Measurements from ENCODE around the gene AJUBA.
A peak's percentile ranks its signal among the peaks of the same experiment; 100 is the strongest.
"Not testable (repeated sequence)": the region's sequence is repeated elsewhere in the genome, so short reads cannot be mapped to it uniquely, and the experiment has no call there.

AJUBA gene

GRCh38 chr14:23005451-23006187, 23.3 kb upstream of the AJUBA start:
- DNase-seq, result no peak

DNA sequence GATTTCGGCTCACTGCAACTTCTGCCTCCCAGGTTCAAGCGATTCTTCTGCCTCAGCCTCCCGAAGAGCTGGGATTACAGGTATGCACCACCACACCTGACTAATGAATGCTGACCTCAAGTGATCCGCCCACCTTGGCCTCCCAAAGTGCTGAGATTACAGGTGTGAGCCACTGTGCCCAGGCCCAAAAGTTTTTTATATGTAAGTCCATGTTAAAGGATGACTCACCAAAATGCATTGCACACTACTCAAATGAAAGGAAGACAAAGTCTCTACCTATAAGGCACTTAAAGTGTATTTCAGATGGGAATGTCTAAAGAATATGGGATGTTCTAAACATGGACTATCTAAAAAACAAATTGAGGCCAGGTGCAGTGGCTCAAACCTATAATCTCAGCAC, 21.9 kb upstream of the AJUBA start:
- DNase-seq, result not testable (repeated sequence)

GRCh38 chr14:23002592-23002991, 20.2 kb upstream of the AJUBA start:
- no peak for DNase-seq

DNA sequence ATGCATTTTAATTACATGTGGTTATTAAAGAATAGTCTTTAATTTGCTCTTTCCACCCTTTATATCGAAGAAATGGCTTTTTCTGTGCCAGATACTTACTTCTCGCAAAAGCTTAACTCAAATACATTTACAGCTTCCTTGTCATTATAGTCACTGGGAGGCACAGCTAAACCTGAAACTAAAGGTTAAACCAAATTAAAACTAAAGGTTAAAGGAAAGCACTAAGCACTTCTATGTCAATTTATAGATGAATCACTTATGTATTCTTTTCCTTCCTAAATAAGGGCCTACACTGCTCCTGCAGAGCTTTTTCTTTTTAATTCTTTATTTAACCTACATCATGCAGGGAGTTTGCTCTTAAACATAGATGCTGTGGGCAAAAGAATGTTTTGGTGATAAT, 18.5 kb upstream of the AJUBA start:
- DNase-seq, result no peak

DNA sequence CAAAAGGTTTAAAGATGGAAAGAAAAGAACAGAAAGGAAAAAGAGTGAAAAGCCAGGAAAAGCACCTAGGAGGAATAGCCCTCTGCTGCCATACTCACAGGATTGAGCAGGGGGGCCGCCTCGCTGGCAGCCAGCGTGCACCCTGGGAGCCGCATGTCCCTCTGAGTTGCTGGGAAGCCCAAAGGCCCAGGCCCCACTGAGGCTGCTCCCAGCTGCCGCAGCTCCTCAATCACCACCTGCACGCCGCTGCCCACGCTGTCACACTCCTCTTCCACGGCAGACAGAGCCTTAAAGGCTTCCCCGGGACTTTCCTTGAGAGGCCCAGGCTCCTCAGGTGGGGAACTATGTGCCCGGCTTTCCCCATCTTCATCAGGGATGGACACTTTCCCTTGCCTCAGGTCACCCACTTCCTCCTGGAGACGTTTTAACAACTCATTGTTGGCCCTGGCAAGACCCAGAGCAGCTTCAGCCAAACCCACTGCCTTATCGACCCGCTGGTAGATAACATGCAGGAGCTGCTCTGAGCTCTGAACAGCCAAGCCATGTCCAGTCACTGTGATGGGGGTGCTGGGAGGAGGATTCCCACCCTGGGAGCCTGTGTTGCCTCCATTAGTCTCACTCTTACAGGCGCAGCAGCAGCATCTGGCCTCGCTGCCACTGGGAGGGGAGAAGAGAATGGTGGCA, 16.1 kb upstream of the AJUBA start:
- no peak for DNase-seq

GRCh38 chr14:22997676-22998323, 15.4 kb upstream of the AJUBA start:
- DNase-seq, result no peak

DNA sequence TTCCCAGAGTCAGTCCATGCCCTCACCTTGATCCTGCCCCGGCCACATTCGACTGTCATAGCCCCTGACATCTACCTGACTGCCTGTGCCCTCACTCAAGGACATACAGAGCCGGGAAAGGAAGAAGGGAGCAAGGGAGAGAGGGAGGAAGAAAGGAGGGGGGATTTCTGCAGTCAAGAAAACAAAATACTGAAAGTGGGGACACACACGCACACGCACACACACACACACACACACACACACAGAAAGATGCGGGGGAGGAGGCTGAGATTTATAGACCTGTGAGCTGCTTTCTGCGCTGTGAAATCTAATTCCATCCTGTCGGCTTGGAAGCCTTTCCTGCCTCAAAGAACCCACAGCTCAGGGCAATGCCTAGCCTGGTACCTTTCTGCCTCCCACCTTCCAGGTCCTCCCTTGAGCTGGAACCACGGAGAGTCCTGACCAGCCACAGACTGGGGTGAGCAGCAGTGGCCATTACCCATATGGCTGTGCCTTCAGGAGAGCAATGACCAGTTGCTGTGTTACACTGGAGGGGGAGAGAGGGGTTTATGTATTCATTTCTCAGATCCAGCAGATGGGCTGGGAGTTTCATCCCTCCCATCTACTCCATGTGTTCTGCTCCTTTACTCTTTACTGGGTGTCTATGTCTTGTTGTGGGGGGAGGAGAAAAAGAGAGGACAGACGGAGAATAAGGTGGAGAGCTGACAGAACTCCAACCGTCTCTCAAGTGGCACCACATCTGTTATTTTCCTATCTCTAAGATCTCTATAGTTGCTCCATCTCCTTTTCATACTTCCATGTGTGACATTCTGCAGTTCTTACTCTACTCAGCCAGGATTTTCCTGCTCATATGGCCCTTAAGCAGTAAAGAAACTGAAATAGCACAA, 14.7 kb upstream of the AJUBA start:
- no peak for DNase-seq

GRCh38 chr14:22995889-22996625, 13.7 kb upstream of the AJUBA start:
- DNase-seq, result no peak

DNA sequence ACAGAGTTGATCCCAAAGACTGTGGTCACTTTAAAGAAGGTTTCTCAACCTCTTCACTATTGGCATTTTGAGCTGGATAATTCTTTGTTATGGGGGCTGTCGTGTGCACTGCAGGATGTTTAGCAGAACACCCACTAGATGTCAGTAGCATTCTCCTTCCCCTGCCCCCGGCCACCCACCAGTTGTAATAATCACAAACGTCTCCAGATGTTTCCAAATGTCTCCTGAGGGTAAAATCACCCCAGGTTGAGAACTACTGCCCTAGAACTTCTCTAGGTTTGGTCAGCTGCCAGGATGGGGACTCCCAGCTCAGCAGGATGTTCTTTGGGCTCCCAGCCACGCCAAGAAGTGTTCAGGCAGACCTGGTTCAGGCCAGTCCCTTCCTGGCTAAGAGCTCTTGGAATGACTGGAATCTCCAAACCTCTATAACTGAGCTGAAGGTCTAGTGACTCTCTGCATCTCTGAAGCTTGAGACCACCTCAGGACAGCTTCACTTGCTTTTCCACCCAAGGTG, 12.5 kb upstream of the AJUBA start:
- DNase-seq, result peak; percentile 26

DNA sequence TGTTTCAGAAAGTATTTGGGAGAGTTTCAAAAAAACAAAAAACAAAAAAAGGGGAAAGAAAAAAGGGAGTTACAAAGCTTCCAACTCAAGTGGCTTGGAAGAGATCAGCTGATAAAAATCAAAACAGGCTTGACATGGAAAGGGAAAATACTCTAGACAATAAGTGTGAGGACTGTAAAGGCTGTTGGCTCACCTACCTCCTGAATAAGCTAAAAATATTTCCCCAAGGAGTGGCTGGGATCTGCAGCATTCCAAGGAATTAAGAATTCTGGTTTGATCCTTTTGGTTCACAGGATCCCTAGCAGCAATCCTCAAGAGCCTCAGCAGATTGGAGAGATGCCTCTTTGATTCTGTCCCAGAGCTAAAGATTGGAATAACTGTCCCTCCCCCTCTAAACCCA, 11.2 kb upstream of the AJUBA start:
- no peak for DNase-seq

- no peak for DNase-seq
These were observed 9.5 kb upstream of the AJUBA start for GRCh38 chr14:22991852-22992251.

DNA sequence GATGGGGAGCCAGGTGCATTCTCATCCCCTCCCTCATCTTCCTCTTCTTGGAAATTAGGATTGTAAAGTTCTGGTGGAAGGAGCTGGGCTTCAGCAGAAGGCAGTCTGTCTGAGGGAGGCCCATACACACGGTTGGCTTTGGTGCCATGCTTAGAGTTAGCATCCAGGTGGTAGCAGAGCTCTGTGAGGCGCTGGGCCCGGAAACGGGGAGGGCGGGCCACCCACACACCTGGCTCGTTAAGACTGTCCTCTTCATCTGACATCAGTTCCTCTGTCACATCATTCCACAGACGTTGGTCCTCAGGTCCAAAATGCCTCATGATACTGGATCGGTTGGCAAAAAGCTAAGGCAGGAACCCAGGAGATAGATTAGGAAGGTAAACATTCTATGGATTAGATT, 4.9 kb upstream of the AJUBA start:
- no peak for DNase-seq

GRCh38 chr14:22986508-22987054, 4.2 kb upstream of the AJUBA start:
- DNase-seq, result peak; percentile 90

GRCh38 chr14:22985894-22986507, 3.6 kb upstream of the AJUBA start:
- DNase-seq, result no peak

DNA sequence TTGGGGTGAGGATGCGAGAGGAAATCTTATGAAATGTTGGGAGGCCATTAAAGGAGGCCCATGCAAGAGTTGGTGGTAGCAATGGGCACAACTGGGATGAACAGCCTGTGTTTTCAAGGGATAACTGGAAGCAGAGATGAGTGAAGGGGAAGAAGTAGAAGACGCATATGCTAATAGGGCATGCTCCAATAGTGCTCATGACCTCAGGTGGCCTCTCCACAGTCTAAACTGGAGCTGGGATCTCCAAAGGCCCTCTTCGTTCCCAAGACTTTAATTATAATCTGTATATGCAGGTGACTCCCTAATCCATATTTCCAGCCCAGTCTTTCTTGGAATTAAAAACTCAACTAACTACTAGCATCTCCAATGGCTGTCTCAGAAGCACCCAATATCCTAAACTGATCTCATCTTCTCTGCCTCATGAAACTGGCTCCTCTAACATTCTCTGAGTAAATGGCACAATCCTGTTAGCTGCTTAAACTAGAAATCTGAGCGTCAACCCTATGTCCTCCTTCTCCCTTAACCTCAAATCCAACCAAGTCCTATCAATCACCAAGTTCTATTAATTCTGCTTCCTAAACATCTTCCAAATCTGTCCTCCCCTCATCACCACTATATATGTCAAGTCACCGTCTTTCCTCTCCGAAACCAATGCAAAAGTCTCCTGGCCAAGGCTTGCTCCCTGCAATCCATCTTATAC, 2.8 kb upstream of the AJUBA start:
- DNase-seq, result no peak

- DNase-seq, result no peak
These were observed 375 bp downstream of the AJUBA start for GRCh38 chr14:22981876-22982476.

DNA sequence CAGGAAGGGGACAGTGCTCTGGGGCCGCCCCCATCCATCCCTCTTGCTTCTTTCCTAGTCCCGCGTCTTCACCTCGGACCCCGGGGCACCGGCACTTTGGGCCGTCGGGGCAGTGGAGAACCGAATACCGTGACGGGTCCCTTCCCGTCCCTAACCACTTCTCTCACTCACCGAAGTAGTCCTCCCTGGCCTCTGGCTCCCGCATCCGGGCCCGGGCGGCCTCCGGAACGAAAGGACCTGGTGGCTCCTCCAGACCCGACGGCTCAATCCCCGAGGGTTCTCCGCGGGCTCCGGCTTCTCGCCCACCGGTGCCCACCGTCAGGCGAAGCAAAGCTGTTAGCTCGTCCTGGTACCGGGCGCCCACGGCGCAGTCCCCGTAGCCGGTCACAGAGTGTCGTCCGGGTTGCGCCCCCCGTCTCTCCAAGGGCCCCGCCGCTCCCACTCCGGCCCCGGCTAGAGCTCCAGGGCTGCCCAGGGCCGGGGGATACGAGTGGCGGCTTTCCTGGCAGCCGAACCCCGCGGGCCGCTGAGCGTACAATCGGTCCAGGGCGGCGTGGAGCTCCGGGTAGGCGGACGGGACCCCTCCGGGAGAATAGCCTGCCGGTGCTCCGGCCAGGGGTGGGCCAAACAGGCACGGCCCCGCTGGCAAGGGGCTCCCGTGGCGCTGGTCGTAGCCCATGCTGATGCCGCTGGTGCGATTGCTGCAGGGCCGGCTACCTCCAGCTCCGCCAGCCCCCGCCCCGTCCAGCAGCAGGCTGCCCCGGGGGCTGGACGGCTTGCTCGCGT, 1.1 kb downstream of the AJUBA start:
- DNase-seq, result no peak

GRCh38 chr14:22980672-22981089, 1.7 kb downstream of the AJUBA start:
- peak; percentile 13 for DNase-seq

DNA sequence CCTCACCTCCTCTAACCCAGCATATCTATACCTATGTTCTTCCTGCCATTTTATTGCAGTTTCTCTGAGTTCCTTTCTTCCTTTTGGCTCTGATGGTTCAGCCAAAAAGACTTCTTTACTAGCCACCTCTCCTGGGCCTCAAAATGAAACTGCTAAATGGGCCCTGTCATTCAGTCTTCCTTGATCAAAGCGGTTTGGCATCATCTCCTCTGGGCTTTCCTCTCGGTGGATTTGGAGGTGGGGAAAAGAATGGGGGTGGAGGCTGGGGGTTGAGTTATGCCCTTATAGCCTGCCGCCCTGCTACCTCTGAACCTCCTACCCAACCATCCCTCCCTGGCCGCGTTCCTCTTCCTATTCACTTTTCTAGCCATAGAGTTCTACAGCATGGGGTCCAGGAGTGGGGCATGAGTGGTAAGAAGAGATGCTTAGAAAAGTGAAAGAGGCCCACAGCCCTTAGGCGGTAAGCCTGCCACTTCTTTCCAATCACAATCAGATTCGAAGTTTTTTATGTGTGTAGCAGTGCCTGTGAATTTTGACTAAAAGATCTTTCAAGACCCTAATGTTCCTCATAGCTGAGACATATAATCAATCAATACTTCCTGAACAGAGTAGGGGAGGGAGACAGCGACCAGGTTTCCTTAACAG, 2.5 kb downstream of the AJUBA start:
- no peak for DNase-seq

Data from activated CD4-positive, alpha-beta T cell treated with anti-CD3 and anti-CD28 coated beads, Interleukin-2, amount 50 U/mL, for 1 hour (primary cell).